MCF 10A (cell line): ENCODE data around the gene HDAC1. TPM values are rescaled to one million over a fixed set of nuclear protein-coding genes. Genes with fewer than 3 reads are reported as not detected.

Experiments
- BruUV-seq: library from RNA; stranded (reverse); fragments of 400-500 nt; replicated peaks from 2 replicates; lab custom pipeline; 2021; lab: Mats Ljungman, UMichigan
- CTCF ChIA-PET: fragments of 300-600 bp; sonication (Branson Sonifier 250); formaldehyde crosslinking; extraction: SDS; loops from one replicate; lab custom pipeline; 2021; ENCODE audit warnings: antibody characterized with exemption, inconsistent platforms; lab: Yijun Ruan, JAX
- POLR2A ChIA-PET: fragments of 300-600, 350-650 bp; sonication (Branson Sonifier 250); formaldehyde crosslinking; extraction: SDS; loops from one replicate; lab custom pipeline; 2020; ENCODE audit warnings: antibody characterized with exemption, inconsistent platforms; lab: Yijun Ruan, JAX
- DNase-seq: peaks from one replicate; pipeline ENCODE4 v3.0.0-alpha.2; 2018; ENCODE audit not compliant: unreplicated experiment
- H3K27ac Mint-ChIP-seq: one replicate; pipeline ENCODE4 v1.8.0; 2022; ENCODE audit warnings: mild to moderate bottlenecking, low read depth, mixed read lengths; ENCODE audit not compliant: unreplicated experiment
- H3K27me3 Mint-ChIP-seq: one replicate; pipeline ENCODE4 v1.8.0; 2022; ENCODE audit warnings: mixed read lengths; ENCODE audit not compliant: insufficient read depth, unreplicated experiment
- H3K36me3 Mint-ChIP-seq: one replicate; pipeline ENCODE4 v1.8.0; 2022; ENCODE audit warnings: mild to moderate bottlenecking, moderate library complexity, mixed read lengths; ENCODE audit not compliant: insufficient read depth, unreplicated experiment
- H3K4me1 Mint-ChIP-seq: one replicate; pipeline ENCODE4 v1.8.0; 2022; ENCODE audit warnings: mixed read lengths; ENCODE audit not compliant: insufficient read depth, unreplicated experiment
- H3K4me3 Mint-ChIP-seq: one replicate; pipeline ENCODE4 v1.8.0; 2022; ENCODE audit warnings: mild to moderate bottlenecking, moderate library complexity, mixed read lengths; ENCODE audit not compliant: unreplicated experiment
- H3K9me3 Mint-ChIP-seq: one replicate; pipeline ENCODE4 v1.8.0; 2022; ENCODE audit warnings: mixed read lengths; ENCODE audit not compliant: unreplicated experiment
- intact Hi-C: fragments of 100-400 bp; cut with micrococcal nuclease; formaldehyde crosslinking; loops from 2 replicates; pipeline ENCODE4 v1.14.1; 2022
- total RNA-seq: library from RNA; stranded (reverse); gene quantifications from 2 replicates; pipeline ENCODE4 v1.2.3, GENCODE V29; 2022
- TF ChIP-seq, protein P1 (sequence below): fragments of 200-600 bp; IDR thresholded peaks from one replicate; pipeline ENCODE4 v1.8.0; 2022; ENCODE audit warnings: antibody characterized with exemption, mild to moderate bottlenecking; ENCODE audit not compliant: unreplicated experiment

HDAC1 gene
- total RNA-seq, 1 experiment from 2014 or later, result 39.7 TPM

DNA sequence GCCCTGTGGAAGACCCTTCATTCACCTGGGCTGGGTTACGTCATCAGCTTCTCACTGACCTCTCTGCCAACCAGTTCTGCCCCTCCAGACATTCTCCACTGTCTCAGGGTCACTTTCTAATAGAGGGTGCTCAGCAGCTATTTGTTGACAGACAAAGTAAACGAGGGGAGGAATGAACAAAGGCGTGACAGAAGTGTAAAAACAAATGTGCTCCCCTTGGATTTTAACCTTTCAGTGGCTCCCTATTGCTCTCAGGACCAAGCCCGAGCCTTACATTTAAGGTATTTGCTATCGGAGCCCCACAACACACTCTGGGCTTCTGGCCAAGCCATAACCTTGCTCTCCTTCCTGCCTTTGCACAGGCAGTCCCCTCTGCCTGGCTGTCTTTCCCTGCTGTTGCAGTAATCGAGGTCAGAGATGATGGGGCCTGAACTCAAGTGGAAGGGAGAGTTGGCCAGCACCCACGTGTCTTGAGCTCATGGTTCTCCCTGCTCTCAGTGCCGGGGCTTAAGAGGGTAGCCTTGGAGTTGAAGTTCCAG lies 53.5 kb downstream of the HDAC1 start:
- no peaks in the 10 kb centered on the region for H3K4me1 Mint-ChIP-seq
- H3K4me3 Mint-ChIP-seq, result no peak overlapping the region
- H3K36me3 Mint-ChIP-seq, result no peaks in the 10 kb centered on the region
- intact Hi-C loops, result no loop called here
- POLR2A ChIA-PET, result interaction anchor here (0.7 kb wide), 1 partner anchor 450 kb away, joined by 4 read pairs; no protein-coding TSS in a partner anchor
- no peak overlapping the region for H3K27ac Mint-ChIP-seq
- no peaks in the 10 kb centered on the region for H3K27me3 Mint-ChIP-seq
- no peak for DNase-seq
- CTCF ChIA-PET, result interaction anchor here (0.6 to 2.4 kb wide), 2 partner anchors 129 to 236 kb away, joined by 3 to 8 read pairs; no protein-coding TSS in a partner anchor
- BruUV-seq, result no TSS peak
- no peaks in the 10 kb centered on the region for H3K9me3 Mint-ChIP-seq
- TF ChIP-seq, protein P1, sequence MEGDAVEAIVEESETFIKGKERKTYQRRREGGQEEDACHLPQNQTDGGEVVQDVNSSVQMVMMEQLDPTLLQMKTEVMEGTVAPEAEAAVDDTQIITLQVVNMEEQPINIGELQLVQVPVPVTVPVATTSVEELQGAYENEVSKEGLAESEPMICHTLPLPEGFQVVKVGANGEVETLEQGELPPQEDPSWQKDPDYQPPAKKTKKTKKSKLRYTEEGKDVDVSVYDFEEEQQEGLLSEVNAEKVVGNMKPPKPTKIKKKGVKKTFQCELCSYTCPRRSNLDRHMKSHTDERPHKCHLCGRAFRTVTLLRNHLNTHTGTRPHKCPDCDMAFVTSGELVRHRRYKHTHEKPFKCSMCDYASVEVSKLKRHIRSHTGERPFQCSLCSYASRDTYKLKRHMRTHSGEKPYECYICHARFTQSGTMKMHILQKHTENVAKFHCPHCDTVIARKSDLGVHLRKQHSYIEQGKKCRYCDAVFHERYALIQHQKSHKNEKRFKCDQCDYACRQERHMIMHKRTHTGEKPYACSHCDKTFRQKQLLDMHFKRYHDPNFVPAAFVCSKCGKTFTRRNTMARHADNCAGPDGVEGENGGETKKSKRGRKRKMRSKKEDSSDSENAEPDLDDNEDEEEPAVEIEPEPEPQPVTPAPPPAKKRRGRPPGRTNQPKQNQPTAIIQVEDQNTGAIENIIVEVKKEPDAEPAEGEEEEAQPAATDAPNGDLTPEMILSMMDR, result no peak

DNA sequence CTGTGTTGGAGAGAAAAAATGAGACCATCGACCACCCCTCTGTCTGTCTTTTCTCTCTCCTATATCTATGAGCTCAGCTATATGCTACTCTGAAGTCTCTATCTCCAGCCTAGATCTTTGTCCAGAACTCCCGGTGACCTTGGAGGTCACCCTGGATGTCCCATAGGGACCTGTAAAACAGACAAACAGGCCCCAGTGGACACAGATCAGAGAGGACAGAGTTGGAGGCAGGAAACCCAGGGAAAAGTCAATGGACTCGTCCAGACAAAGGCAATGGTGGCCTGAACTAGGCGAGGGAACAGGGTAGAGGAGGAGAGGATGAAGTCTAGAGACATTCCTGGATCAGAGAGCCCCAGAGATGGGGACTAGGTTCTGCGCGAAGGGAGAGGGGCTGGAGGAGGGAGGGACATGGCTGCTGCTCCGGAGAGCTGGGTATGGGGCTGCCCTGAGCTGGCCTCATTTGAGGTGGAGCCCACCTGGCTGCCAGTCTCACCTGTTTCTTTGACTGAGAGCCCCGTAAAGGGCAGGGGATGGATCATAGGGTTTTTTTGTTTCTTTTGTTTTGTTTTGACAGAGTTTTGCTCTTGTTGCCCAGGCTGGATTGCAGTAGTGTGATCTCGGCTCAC lies 54.8 kb downstream of the HDAC1 start:
- Mint-ChIP-seq H3K9me3 (no peaks in the 10 kb centered on the region), H3K27me3 (no peaks in the 10 kb centered on the region), H3K4me3 (no peak overlapping the region), H3K4me1 (no peaks in the 10 kb centered on the region), H3K27ac (no peak overlapping the region), H3K36me3 (no peaks in the 10 kb centered on the region)
- DNase-seq, result no peak
- BruUV-seq, result no TSS peak
- POLR2A ChIA-PET, result no interaction called here
- CTCF ChIA-PET, result interaction anchor here (0.5 kb wide), 2 partner anchors 48 to 139 kb away, joined by 3 read pairs; partner anchors contain the start of gene BSDC1
- intact Hi-C loops, result no loop called here
- TF ChIP-seq, protein P1, result no peak

DNA sequence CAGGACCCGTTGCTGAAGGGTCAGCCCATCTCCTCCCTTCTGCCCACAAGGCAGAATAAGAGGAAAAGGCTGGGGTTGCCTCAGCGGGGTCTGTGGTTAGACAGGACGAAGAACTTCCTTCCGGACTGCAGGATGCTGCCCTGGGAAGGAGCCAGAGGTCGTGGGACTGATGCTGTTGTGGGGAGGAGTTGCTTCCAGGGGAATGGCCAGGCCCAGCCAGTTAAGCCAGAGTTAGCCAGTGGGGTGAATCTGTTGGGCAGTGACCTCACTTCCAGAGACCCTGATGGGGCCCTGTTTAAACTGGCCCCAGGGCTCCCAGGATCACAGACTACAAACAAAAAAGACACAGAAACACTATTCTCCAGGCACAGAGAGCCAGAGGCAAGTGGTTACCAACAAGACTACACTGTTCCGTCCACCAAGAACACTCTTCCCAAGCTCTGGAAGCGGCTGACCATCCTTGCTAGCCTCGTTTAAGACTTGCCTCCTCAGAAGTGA lies 57.4 kb downstream of the HDAC1 start:
- no peaks in the 10 kb centered on the region for H3K9me3 Mint-ChIP-seq
- no TSS peak for BruUV-seq
- intact Hi-C loops, result no loop called here
- no peak for DNase-seq
- no peaks in the 10 kb centered on the region for H3K27me3 Mint-ChIP-seq
- H3K27ac Mint-ChIP-seq, result no peak overlapping the region
- H3K4me1 Mint-ChIP-seq, result peaks cover 11% of the 10 kb centered on the region
- H3K36me3 Mint-ChIP-seq, result peaks cover 6% of the 10 kb centered on the region
- CTCF ChIA-PET, result interaction anchor here (0.6 kb wide), 1 partner anchor 66 kb away, joined by 3 read pairs; no protein-coding TSS in a partner anchor
- POLR2A ChIA-PET, result interaction anchor here (0.6 kb wide), 1 partner anchor 236 kb away, joined by 3 read pairs; no protein-coding TSS in a partner anchor
- no peak overlapping the region for H3K4me3 Mint-ChIP-seq
- TF ChIP-seq, protein P1, result no peak

DNA sequence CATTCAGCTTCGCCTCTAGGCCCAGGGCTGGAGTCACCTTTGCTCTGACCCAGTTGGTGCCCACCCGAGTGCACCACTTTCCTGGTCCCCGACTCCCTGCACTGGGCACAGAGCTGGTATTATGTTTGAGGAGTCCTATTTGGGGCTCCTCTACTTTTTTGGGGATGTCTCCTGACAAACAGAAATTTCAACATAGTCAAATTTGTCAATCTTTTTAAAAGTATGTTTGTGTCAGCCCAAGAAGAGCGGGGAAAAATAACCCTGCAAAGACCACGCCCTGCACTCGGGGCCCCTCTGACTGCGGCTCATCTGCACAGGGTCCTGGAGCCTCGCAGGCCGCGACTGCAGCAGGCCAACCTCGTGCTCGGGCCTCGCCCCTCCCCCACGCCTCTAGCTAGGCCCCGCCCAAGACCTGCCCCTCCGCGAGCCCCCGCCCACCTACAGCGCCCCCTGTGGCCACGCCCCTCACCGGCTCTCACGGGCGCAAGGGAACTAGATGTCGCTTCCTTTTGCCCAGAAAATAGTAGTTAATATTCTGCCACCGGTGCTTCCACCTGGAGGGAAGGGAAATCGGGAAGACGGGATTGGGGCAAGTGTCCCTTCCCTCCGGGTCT lies 59.0 kb downstream of the HDAC1 start:
- Mint-ChIP-seq H3K27me3 (no peaks in the 10 kb centered on the region), H3K4me1 (peaks cover 11% of the 10 kb centered on the region), H3K27ac (peak overlapping the region; percentile 94), H3K4me3 (peak overlapping the region; percentile 82), H3K36me3 (peaks cover 13% of the 10 kb centered on the region), H3K9me3 (no peaks in the 10 kb centered on the region)
- DNase-seq, result no peak
- ChIA-PET CTCF (interaction anchor here (0.6 to 1.1 kb wide), 3 partner anchors 50 to 285 kb away, joined by 3 read pairs; no protein-coding TSS in a partner anchor), POLR2A (interaction anchor here (0.6 to 1.4 kb wide), 5 partner anchors 7 to 136 kb away, joined by 3 read pairs; no protein-coding TSS in a partner anchor)
- intact Hi-C loops, result loop anchor here (2.0 kb wide), 1 partner anchor 128 kb away; the partner anchor contains the start of genes EIF3I and TMEM234
- TF ChIP-seq, protein P1, result peak; percentile 50
- BruUV-seq, result no TSS peak
